Measurements from ENCODE around the gene GPATCH1. TPM values are rescaled to one million over a fixed set of nuclear protein-coding genes. Genes with fewer than 3 reads are reported as not detected.

Gene GPATCH1
- total and polyA plus RNA-seq, 9 of the 15 experiments (the other 6 are each of a cell fraction or from before 2014, with no cell fraction given): 3.7 to 9.7 (median 7.7) TPM

GRCh38 chr19:33124207-33125098 is 43.5 kb downstream of the GPATCH1 start (continued):
- TF ChIP-seq ZNF280A (IDR thresholded peaks at IDR 0.05; ENCODE audit: low read depth, partially characterized antibody): no peak
- no peak for TF ChIP-seq IRF2 (CRISPR knock-in tag; IDR thresholded peaks at IDR 0.05)
- TF ChIP-seq NR2C2 (CRISPR knock-in tag; IDR thresholded peaks at IDR 0.05): no peak
- peak; percentile 75 for TF ChIP-seq NR2C2 (tag; IDR thresholded peaks at IDR 0.05)
- peak; percentile 98 for TF ChIP-seq SMARCA4 (IDR thresholded peaks at IDR 0.05)
- no peak for TF ChIP-seq SMARCB1 (IDR thresholded peaks at IDR 0.05; ENCODE audit: insufficient read length, low read depth)
- no peak for TF ChIP-seq ETS1 (conservative IDR thresholded peaks at IDR 0.05; ENCODE audit: control insufficient read depth, low read depth, low read length)
- peak; percentile 93 to 99 for TF ChIP-seq RCOR1 (IDR thresholded peaks at IDR 0.05; ENCODE audit: borderline replicate concordance in 1 of 2, low read depth in 2 of 2, low read length in 2 of 2)
- TF ChIP-seq ZNF830 (CRISPR knock-in tag; IDR thresholded peaks at IDR 0.05): no peak
- peak in 1 of 2 experiments; percentile 74; a peak in 2 of 4 replicates for TF ChIP-seq MNT (conservative IDR thresholded peaks at IDR 0.05)
- no peak for TF ChIP-seq RBM14 (IDR thresholded peaks at IDR 0.05; ENCODE audit: borderline replicate concordance, insufficient read depth, low read depth, low read length)
- TF ChIP-seq MITF (IDR thresholded peaks at IDR 0.05): no peak
- TF ChIP-seq STAT5B (CRISPR knock-in tag; IDR thresholded peaks at IDR 0.05): no peak

Measured in K562 (cell line).